IMR-90 (cell line): Measurements from ENCODE around the gene ZNF451. TPM values are rescaled to one million over a fixed set of nuclear protein-coding genes. Genes with fewer than 3 reads are reported as not detected.

Experiments used
- ATAC-seq: fragments of 200-7000 bp; cut with Tn5 transposase; 2 replicates; pipeline ENCODE4 v1.9.1; 2020; ENCODE audit warnings: low read depth, mild to moderate bottlenecking, moderate library complexity
- BruUV-seq: library from RNA; stranded (reverse); fragments of 400-500 nt; replicated peaks from 2 replicates; lab custom pipeline; 2021; lab: Mats Ljungman, UMichigan
- CTCF ChIA-PET: fragments of 300-600 bp; formaldehyde crosslinking; extraction: SDS; loops from one replicate; lab custom pipeline; 2021; ENCODE audit warnings: antibody characterized with exemption; lab: Yijun Ruan, JAX
- POLR2A ChIA-PET: fragments of 300-600 bp; sonication (Branson Sonifier 250); formaldehyde crosslinking; loops from one replicate; lab custom pipeline; 2022; ENCODE audit warnings: antibody characterized with exemption; ENCODE audit not compliant: unreplicated experiment; lab: Charles Lee
- DNase-seq: peaks from one replicate; pipeline ENCODE4 v3.0.0; 2013
- H2AFZ ChIP-seq: replicated peaks from 2 replicates; pipeline ENCODE3; 2013; ENCODE audit warnings: low read length, mild to moderate bottlenecking; ENCODE audit not compliant: poor library complexity
- H2AK5ac ChIP-seq: 2 replicates; pipeline ENCODE4 v1.6.1; 2013; ENCODE audit warnings: low read depth, low read length, inconsistent platforms
- H2AK9ac ChIP-seq: replicated peaks from 2 replicates; pipeline ENCODE3; 2013; ENCODE audit warnings: mild to moderate bottlenecking, low read depth, low read length, moderate library complexity; ENCODE audit not compliant: poor library complexity
- H2BK120ac ChIP-seq: 2 replicates; pipeline ENCODE4 v1.6.1; 2013; ENCODE audit warnings: low read depth, low read length, inconsistent platforms
- H2BK15ac ChIP-seq: 3 replicates; pipeline ENCODE4 v1.6.1; 2013; ENCODE audit warnings: low read depth, low read length, inconsistent platforms
- H2BK20ac ChIP-seq: 2 replicates; pipeline ENCODE4 v1.6.1; 2013; ENCODE audit warnings: low read depth, mild to moderate bottlenecking, inconsistent platforms, low read length, moderate library complexity
- H2BK5ac ChIP-seq: 2 replicates; pipeline ENCODE4 v1.6.1; 2013; ENCODE audit warnings: mild to moderate bottlenecking, low read depth, low read length, inconsistent platforms; ENCODE audit not compliant: poor library complexity, severe bottlenecking
- H3K14ac ChIP-seq: replicated peaks from 2 replicates; pipeline ENCODE4 v1.6.1; 2013; ENCODE audit warnings: low read depth, low read length, inconsistent platforms
- H3K18ac ChIP-seq: 2 replicates; pipeline ENCODE4 v1.6.1; 2013; ENCODE audit warnings: low read depth, low read length, control low read depth
- H3K23ac ChIP-seq: 2 replicates; pipeline ENCODE4 v1.6.1; 2013; ENCODE audit warnings: low read depth, low read length, inconsistent platforms
- H3K27ac ChIP-seq: 2 replicates; pipeline ENCODE4 v1.5.1; 2013; ENCODE audit warnings: mild to moderate bottlenecking, control low read depth, low read length; ENCODE audit not compliant: insufficient read depth
- H3K27me3 ChIP-seq: 2 replicates; pipeline ENCODE4 v1.6.1; 2013; ENCODE audit warnings: low read length; ENCODE audit not compliant: control insufficient read depth, insufficient read depth
- H3K36me3 ChIP-seq: 2 replicates; pipeline ENCODE4 v1.6.1; 2013; ENCODE audit warnings: low read length, mixed read lengths; ENCODE audit not compliant: control insufficient read depth, insufficient read depth
- H3K4ac ChIP-seq: 2 replicates; pipeline ENCODE4 v1.6.1; 2013; ENCODE audit warnings: low read depth, low read length, inconsistent platforms
- H3K4me1 ChIP-seq: 2 replicates; pipeline ENCODE4 v1.6.1; 2013; ENCODE audit warnings: low read length, mixed read lengths; ENCODE audit not compliant: control insufficient read depth, insufficient read depth
- H3K4me2 ChIP-seq: 2 replicates; pipeline ENCODE4 v1.6.1; 2013; ENCODE audit warnings: low read depth, mild to moderate bottlenecking, control low read depth, low read length, moderate library complexity
- H3K4me3 ChIP-seq: 2 replicates; pipeline ENCODE4 v1.5.1; 2013; ENCODE audit warnings: low read depth, mild to moderate bottlenecking, control low read depth, low read length, moderate library complexity; ENCODE audit not compliant: insufficient read depth
- H3K56ac ChIP-seq: 2 replicates; pipeline ENCODE4 v1.6.1; 2013; ENCODE audit warnings: low read length, inconsistent platforms; ENCODE audit not compliant: insufficient read depth; ENCODE audit errors: extremely low read depth
- H3K79me1 ChIP-seq, 2 experiments: 2 replicates each; pipeline ENCODE4 v1.6.1; 2013; ENCODE audit warnings: low read length in 2 of 2, inconsistent platforms in 1 of 2, low read depth in 1 of 2
- H3K9ac ChIP-seq: 2 replicates; pipeline ENCODE4 v1.6.1; 2013; ENCODE audit warnings: low read depth, low read length, control low read depth
- H3K9me1 ChIP-seq: 2 replicates; pipeline ENCODE4 v1.6.1; 2013; ENCODE audit warnings: low read length, inconsistent platforms; ENCODE audit not compliant: insufficient read depth
- H3K9me3 ChIP-seq: 2 replicates; pipeline ENCODE4 v1.6.1; 2013; ENCODE audit warnings: low read length; ENCODE audit not compliant: control insufficient read depth, insufficient read depth
- H4K20me1 ChIP-seq: 2 replicates; pipeline ENCODE4 v1.6.1; 2013; ENCODE audit warnings: low read length, inconsistent platforms; ENCODE audit not compliant: insufficient read depth
- H4K5ac ChIP-seq: 2 replicates; pipeline ENCODE4 v1.6.1; 2013; ENCODE audit warnings: mild to moderate bottlenecking, low read depth, low read length, control low read depth
- H4K8ac ChIP-seq, 2 experiments: 2 replicates each; pipeline ENCODE4 v1.6.1; 2013; ENCODE audit warnings: low read depth in 2 of 2, low read length in 2 of 2, control low read depth in 1 of 2, inconsistent platforms in 1 of 2
- H4K91ac ChIP-seq: 2 replicates; pipeline ENCODE4 v1.6.1; 2013; ENCODE audit warnings: low read depth, low read length, inconsistent platforms; ENCODE audit not compliant: insufficient read depth
- ELK1 ChIP-seq: fragments of 150-350 bp; IDR thresholded peaks from 2 replicates; pipeline ENCODE4 v1.6.1; 2016; ENCODE audit warnings: low read depth, mild to moderate bottlenecking, low read length, moderate library complexity, borderline replicate concordance
- RCOR1 ChIP-seq: IDR thresholded peaks from 2 replicates; pipeline ENCODE4 v1.6.1; 2012; ENCODE audit warnings: mild to moderate bottlenecking, low read length, improper control_type of control experiment; ENCODE audit not compliant: insufficient replicate concordance
- WGBS, 2 experiments: methylation state at CpG; one replicate each; pipeline versions ENCODE4 v1.1.5 to v1.1.7; 2013; ENCODE audit warnings: missing lambda C conversion rate in 2 of 2; ENCODE audit not compliant: insufficient read length in 1 of 2; ENCODE audit errors: extremely low coverage in 2 of 2; 5-methylcytosine and 5-hydroxymethylcytosine counted together
- dilution Hi-C: fragments of 300-500 bp; cut with HindIII; formaldehyde crosslinking; loops from one replicate; pipeline ENCODE4 v1.14.3; 2018; ENCODE audit warnings: low sequenced_read_pairs; ENCODE audit not compliant: unreplicated experiment
- in situ Hi-C: fragments of 300-500 bp; cut with MboI; formaldehyde crosslinking; loops from 3 replicates; pipeline ENCODE4 v1.14.3; 2019; ENCODE audit warnings: low sequenced_read_pairs, inconsistent platforms, mixed read lengths
- intact Hi-C: fragments of 100-400 bp; cut with micrococcal nuclease; formaldehyde crosslinking; loops from 2 replicates; pipeline ENCODE4 v1.10.0; 2022
- polyA plus RNA-seq, 3 experiments: library from polyadenylated mRNA; depleted of rRNA; stranded (reverse); fragments of >200 nt; gene quantifications; 2 replicates each; pipeline ENCODE4 v1.2.3, GENCODE V29; 2012; ENCODE audit warnings: low replicate concordance in 1 of 3
- total RNA-seq: library from RNA; depleted of rRNA; stranded (reverse); fragments of >200 nt; gene quantifications from 2 replicates; pipeline ENCODE4 v1.2.3, GENCODE V29; 2012
- TF ChIP-seq, protein P1 (sequence below): fragments of 150-350 bp; IDR thresholded peaks from 2 replicates; pipeline ENCODE4 v1.6.1; 2017; ENCODE audit warnings: mild to moderate bottlenecking, antibody characterized with exemption, low read length, low read depth

The ZNF451 gene
- total and polyA plus RNA-seq, 2 of the 4 experiments (the other 2 are of a cell fraction): 10.0 to 48.6 TPM

GRCh38 chr6:57106990-57107389, 17.0 kb downstream of the ZNF451 start:
- no peak overlapping the region for H3K4me2 ChIP-seq
- no peak overlapping the region for H3K4me3 ChIP-seq
- no peak overlapping the region for H3K23ac ChIP-seq
- no peak overlapping the region for H2AFZ ChIP-seq
- no peak overlapping the region for H4K91ac ChIP-seq
- no peak overlapping the region for H2BK5ac ChIP-seq
- H3K79me1 ChIP-seq: peaks cover 36 to 63% of the 10 kb centered on the region in 2 experiments
- no peak overlapping the region for H3K9ac ChIP-seq
- H4K5ac ChIP-seq: no peak overlapping the region
- intact Hi-C loops (no loop called here), dilution Hi-C loops (no loop called here), in situ Hi-C loops (no loop called here)
- no peak overlapping the region for H4K8ac ChIP-seq
- no peak for TF ChIP-seq ELK1
- TF ChIP-seq, protein P1, sequence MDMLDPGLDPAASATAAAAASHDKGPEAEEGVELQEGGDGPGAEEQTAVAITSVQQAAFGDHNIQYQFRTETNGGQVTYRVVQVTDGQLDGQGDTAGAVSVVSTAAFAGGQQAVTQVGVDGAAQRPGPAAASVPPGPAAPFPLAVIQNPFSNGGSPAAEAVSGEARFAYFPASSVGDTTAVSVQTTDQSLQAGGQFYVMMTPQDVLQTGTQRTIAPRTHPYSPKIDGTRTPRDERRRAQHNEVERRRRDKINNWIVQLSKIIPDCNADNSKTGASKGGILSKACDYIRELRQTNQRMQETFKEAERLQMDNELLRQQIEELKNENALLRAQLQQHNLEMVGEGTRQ: no peak
- TF ChIP-seq RCOR1: no peak
- peaks cover 3% of the 10 kb centered on the region; the same call in 1 of the 2 replicates for H3K4me1 ChIP-seq
- H3K27ac ChIP-seq: no peak overlapping the region
- no peaks in the 10 kb centered on the region for H3K9me3 ChIP-seq
- ATAC-seq (no peak), DNase-seq (no peak)
- no peak overlapping the region for H2BK20ac ChIP-seq
- no peaks in the 10 kb centered on the region; the same call in 1 of the 2 replicates for H3K9me1 ChIP-seq
- H2BK15ac ChIP-seq: no peak overlapping the region
- H3K56ac ChIP-seq: no peak overlapping the region
- no peak overlapping the region for H3K18ac ChIP-seq
- H4K20me1 ChIP-seq: peaks cover 24% of the 10 kb centered on the region; the same call in 1 of the 2 replicates
- H2AK9ac ChIP-seq: no peak overlapping the region
- no peaks in the 10 kb centered on the region for H3K27me3 ChIP-seq
- H3K36me3 ChIP-seq: peaks cover 5% of the 10 kb centered on the region
- ChIA-PET POLR2A (no interaction called here), CTCF (no interaction called here)
- H3K14ac ChIP-seq: no peak overlapping the region
- H3K4ac ChIP-seq: no peak overlapping the region
- no TSS peak for BruUV-seq
- no peak overlapping the region for H2BK120ac ChIP-seq
- no peak overlapping the region for H2AK5ac ChIP-seq
- WGBS, 2 experiments: no CpG with 5 or more reads among the region's 1 CpG
